ENCODE data around the gene CEP112. TPM values are rescaled to one million over a fixed set of nuclear protein-coding genes. Genes with fewer than 3 reads are reported as not detected.

Gene CEP112
- total and polyA plus RNA-seq, 2 experiments from 2014 or later = 4.0 to 4.3 TPM

DNA sequence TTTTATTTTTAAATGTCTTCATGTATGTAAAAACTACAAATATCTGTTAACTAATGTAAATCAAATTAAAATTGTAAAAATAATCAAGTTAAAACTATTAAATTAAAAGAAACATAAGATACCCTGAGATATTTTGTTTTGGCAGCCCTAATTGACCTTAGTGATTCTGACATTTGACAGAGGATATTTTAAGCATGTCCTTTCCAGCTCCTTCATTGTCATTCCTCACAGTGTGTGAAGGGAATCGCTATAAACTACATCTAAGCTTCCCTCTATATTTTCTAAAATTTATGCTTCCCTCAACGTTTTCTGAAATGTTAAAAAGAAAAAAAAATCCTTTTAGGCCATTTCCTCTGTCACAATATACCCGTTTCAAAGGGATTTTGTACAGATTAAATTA is 20.2 kb downstream of the CEP112 start:
- Histone ChIP-seq H3K36me3 (ENCODE audit: insufficient read depth) (no peaks in the 10 kb centered on the region), H3K27ac (ENCODE audit: low read depth) (no peak overlapping the region), H3K27me3 (ENCODE audit: insufficient read depth) (no peaks in the 10 kb centered on the region), H4K20me1 (replicated peaks; ENCODE audit: insufficient read depth) (no peaks in the 10 kb centered on the region), H3K4me1 (ENCODE audit: insufficient read depth) (no peaks in the 10 kb centered on the region), H3K4me3 (no peak overlapping the region), H3K79me2 (replicated peaks; ENCODE audit: insufficient read depth) (no peaks in the 10 kb centered on the region), H3K4me2 (no peak overlapping the region), H3K9me2 (ENCODE audit: insufficient read depth) (no peaks in the 10 kb centered on the region), H3F3A (replicated peaks; ENCODE audit: low read depth) (no peaks in the 10 kb centered on the region), H2AFZ (no peak overlapping the region)
- Mint-ChIP-seq H3K36me3 (ENCODE audit: low read depth) (no peaks in the 10 kb centered on the region), H3K27me3 (ENCODE audit: insufficient read depth, low read depth, poor library complexity) (peaks cover 2% of the 10 kb centered on the region), H3K9me3 (no peaks in the 10 kb centered on the region), H3K4me3 (no peak overlapping the region), H3K27ac (no peak overlapping the region), H3K4me1 (no peaks in the 10 kb centered on the region)
- no peak for ATAC-seq
- TF ChIP-seq STAT1 (IDR thresholded peaks at IDR 0.05; ENCODE audit: unreplicated experiment) = no peak
- TF ChIP-seq, protein P1, sequence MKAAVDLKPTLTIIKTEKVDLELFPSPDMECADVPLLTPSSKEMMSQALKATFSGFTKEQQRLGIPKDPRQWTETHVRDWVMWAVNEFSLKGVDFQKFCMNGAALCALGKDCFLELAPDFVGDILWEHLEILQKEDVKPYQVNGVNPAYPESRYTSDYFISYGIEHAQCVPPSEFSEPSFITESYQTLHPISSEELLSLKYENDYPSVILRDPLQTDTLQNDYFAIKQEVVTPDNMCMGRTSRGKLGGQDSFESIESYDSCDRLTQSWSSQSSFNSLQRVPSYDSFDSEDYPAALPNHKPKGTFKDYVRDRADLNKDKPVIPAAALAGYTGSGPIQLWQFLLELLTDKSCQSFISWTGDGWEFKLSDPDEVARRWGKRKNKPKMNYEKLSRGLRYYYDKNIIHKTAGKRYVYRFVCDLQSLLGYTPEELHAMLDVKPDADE (IDR thresholded peaks at IDR 0.05) = no peak
- no peak for TF ChIP-seq EZH2phosphoT487 (IDR thresholded peaks at IDR 0.05; ENCODE audit: unreplicated experiment)
- no peak for TF ChIP-seq NANOG (IDR thresholded peaks at IDR 0.05; ENCODE audit: borderline replicate concordance)
- TF ChIP-seq CREB1 (CRISPR knock-in tag; IDR thresholded peaks at IDR 0.05; ENCODE audit: low read depth) = no peak
- TF ChIP-seq, protein P2, sequence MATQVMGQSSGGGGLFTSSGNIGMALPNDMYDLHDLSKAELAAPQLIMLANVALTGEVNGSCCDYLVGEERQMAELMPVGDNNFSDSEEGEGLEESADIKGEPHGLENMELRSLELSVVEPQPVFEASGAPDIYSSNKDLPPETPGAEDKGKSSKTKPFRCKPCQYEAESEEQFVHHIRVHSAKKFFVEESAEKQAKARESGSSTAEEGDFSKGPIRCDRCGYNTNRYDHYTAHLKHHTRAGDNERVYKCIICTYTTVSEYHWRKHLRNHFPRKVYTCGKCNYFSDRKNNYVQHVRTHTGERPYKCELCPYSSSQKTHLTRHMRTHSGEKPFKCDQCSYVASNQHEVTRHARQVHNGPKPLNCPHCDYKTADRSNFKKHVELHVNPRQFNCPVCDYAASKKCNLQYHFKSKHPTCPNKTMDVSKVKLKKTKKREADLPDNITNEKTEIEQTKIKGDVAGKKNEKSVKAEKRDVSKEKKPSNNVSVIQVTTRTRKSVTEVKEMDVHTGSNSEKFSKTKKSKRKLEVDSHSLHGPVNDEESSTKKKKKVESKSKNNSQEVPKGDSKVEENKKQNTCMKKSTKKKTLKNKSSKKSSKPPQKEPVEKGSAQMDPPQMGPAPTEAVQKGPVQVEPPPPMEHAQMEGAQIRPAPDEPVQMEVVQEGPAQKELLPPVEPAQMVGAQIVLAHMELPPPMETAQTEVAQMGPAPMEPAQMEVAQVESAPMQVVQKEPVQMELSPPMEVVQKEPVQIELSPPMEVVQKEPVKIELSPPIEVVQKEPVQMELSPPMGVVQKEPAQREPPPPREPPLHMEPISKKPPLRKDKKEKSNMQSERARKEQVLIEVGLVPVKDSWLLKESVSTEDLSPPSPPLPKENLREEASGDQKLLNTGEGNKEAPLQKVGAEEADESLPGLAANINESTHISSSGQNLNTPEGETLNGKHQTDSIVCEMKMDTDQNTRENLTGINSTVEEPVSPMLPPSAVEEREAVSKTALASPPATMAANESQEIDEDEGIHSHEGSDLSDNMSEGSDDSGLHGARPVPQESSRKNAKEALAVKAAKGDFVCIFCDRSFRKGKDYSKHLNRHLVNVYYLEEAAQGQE (IDR thresholded peaks at IDR 0.05; ENCODE audit: unreplicated experiment) = no peak
- TF ChIP-seq JUNB (IDR thresholded peaks at IDR 0.05; ENCODE audit: unreplicated experiment) = no peak
- no peak for DNase-seq (ENCODE audit: low spot score)

DNA sequence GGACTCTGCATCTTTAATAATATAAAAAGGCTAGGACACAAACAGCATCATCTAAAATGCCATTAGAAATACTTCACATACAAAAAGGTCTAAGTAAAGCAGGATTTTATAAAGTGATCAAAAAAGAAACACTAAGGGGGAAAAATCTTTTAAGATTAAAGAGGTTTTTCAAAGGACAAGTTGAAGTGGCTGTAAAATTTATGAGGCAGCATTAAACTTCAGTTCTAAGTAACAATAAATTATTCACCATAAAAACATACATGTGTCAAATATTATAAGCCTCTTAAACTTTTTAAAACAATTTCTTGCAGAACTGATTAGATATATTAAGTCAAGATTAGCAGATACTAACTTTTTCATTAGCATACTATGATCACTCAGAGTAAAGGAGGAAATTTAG is 20.8 kb downstream of the CEP112 start:
- no peak overlapping the region for H3K27ac ChIP-seq (ENCODE audit: low read depth)
- H3K79me2 ChIP-seq (replicated peaks; ENCODE audit: insufficient read depth) = no peaks in the 10 kb centered on the region
- no peak for DNase-seq (ENCODE audit: low spot score)
- H3K4me2 ChIP-seq = no peak overlapping the region
- no peaks in the 10 kb centered on the region for H4K20me1 ChIP-seq (replicated peaks; ENCODE audit: insufficient read depth)
- no peaks in the 10 kb centered on the region for H3K36me3 Mint-ChIP-seq (ENCODE audit: low read depth)
- no peak overlapping the region for H3K4me3 Mint-ChIP-seq
- H3K4me3 ChIP-seq = no peak overlapping the region
- no peaks in the 10 kb centered on the region for H3F3A ChIP-seq (replicated peaks; ENCODE audit: low read depth)
- H2AFZ ChIP-seq = no peak overlapping the region
- no peak overlapping the region for H3K27ac Mint-ChIP-seq
- H3K9me3 Mint-ChIP-seq = no peaks in the 10 kb centered on the region
- H3K27me3 ChIP-seq (ENCODE audit: insufficient read depth) = no peaks in the 10 kb centered on the region
- no peak for ATAC-seq
- H3K9me2 ChIP-seq (ENCODE audit: insufficient read depth) = no peaks in the 10 kb centered on the region
- H3K4me1 Mint-ChIP-seq = no peaks in the 10 kb centered on the region
- peaks cover 2% of the 10 kb centered on the region for H3K27me3 Mint-ChIP-seq (ENCODE audit: insufficient read depth, low read depth, poor library complexity)
- H3K36me3 ChIP-seq (ENCODE audit: insufficient read depth) = no peaks in the 10 kb centered on the region
- H3K4me1 ChIP-seq (ENCODE audit: insufficient read depth) = no peaks in the 10 kb centered on the region
- no peak for TF ChIP-seq EZH2 (IDR thresholded peaks at IDR 0.05; ENCODE audit: low read depth, unreplicated experiment)
- TF ChIP-seq CREB1 (CRISPR knock-in tag; IDR thresholded peaks at IDR 0.05; ENCODE audit: low read depth) = no peak
- no peak for TF ChIP-seq POLR2AphosphoS5 (IDR thresholded peaks at IDR 0.05; ENCODE audit: low read depth)
- no peak for TF ChIP-seq STAT1 (IDR thresholded peaks at IDR 0.05; ENCODE audit: unreplicated experiment)
- TF ChIP-seq, protein P3, sequence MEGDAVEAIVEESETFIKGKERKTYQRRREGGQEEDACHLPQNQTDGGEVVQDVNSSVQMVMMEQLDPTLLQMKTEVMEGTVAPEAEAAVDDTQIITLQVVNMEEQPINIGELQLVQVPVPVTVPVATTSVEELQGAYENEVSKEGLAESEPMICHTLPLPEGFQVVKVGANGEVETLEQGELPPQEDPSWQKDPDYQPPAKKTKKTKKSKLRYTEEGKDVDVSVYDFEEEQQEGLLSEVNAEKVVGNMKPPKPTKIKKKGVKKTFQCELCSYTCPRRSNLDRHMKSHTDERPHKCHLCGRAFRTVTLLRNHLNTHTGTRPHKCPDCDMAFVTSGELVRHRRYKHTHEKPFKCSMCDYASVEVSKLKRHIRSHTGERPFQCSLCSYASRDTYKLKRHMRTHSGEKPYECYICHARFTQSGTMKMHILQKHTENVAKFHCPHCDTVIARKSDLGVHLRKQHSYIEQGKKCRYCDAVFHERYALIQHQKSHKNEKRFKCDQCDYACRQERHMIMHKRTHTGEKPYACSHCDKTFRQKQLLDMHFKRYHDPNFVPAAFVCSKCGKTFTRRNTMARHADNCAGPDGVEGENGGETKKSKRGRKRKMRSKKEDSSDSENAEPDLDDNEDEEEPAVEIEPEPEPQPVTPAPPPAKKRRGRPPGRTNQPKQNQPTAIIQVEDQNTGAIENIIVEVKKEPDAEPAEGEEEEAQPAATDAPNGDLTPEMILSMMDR (conservative IDR thresholded peaks at IDR 0.05; ENCODE audit: low read depth in 2 of 2) = no peak
- TF ChIP-seq JUNB (IDR thresholded peaks at IDR 0.05; ENCODE audit: unreplicated experiment) = no peak
- TF ChIP-seq, protein P2 (IDR thresholded peaks at IDR 0.05; ENCODE audit: unreplicated experiment) = no peak
- no peak for TF ChIP-seq NANOG (IDR thresholded peaks at IDR 0.05; ENCODE audit: borderline replicate concordance)
- TF ChIP-seq ZNF331 (CRISPR knock-in tag; IDR thresholded peaks at IDR 0.05; ENCODE audit: low read depth) = no peak
- no peak for TF ChIP-seq EZH2phosphoT487 (IDR thresholded peaks at IDR 0.05; ENCODE audit: unreplicated experiment)
- TF ChIP-seq, protein P1 (IDR thresholded peaks at IDR 0.05) = no peak
